ENCODE results near the gene CFAP77. TPM values are rescaled to one million over a fixed set of nuclear protein-coding genes. Genes with fewer than 3 reads are reported as not detected.
A peak's percentile ranks its signal among the peaks of the same experiment; 100 is the strongest.

Gene CFAP77
- total RNA-seq, 4 donors from 2014 or later: not detected

- in situ Hi-C loops (cut with MboI; ENCODE audit: low pct_ligation_motif_present in 1 of 4, low pct_unique_long_range_greater_than_20kb in 1 of 4, low sequenced_read_pairs in 3 of 4): loop anchor here in 2 of 4 donors (5.0 to 10.0 kb wide), 2 partner anchors 60 to 68 kb away; no protein-coding TSS in a partner anchor
- H3K36me3 ChIP-seq: no peaks in the 10 kb centered on the region
- H3K4me1 ChIP-seq: no peaks in the 10 kb centered on the region
- peaks cover 80% of the 10 kb centered on the region for H3K27me3 ChIP-seq
- no peak for TF ChIP-seq POLR2AphosphoS5 (IDR thresholded peaks at IDR 0.05)
- TF ChIP-seq, protein P1, sequence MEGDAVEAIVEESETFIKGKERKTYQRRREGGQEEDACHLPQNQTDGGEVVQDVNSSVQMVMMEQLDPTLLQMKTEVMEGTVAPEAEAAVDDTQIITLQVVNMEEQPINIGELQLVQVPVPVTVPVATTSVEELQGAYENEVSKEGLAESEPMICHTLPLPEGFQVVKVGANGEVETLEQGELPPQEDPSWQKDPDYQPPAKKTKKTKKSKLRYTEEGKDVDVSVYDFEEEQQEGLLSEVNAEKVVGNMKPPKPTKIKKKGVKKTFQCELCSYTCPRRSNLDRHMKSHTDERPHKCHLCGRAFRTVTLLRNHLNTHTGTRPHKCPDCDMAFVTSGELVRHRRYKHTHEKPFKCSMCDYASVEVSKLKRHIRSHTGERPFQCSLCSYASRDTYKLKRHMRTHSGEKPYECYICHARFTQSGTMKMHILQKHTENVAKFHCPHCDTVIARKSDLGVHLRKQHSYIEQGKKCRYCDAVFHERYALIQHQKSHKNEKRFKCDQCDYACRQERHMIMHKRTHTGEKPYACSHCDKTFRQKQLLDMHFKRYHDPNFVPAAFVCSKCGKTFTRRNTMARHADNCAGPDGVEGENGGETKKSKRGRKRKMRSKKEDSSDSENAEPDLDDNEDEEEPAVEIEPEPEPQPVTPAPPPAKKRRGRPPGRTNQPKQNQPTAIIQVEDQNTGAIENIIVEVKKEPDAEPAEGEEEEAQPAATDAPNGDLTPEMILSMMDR (IDR thresholded peaks at IDR 0.05): peak; percentile 65 to 79 (median 74)
- DNase-seq: peak; percentile 73
- no peak overlapping the region for H3K4me3 ChIP-seq
- no peak overlapping the region for H3K27ac ChIP-seq
- WGBS, 2 donors (ENCODE audit: low coverage in 1 of 2): 0 to 14% methylated on average over 8 to 16 of the region's 16 CpGs
- intact Hi-C loops (cut with DNase I; ENCODE audit: low total_unique reads): loop anchor here (2.0 kb wide), 1 partner anchor 68 kb away; no protein-coding TSS in a partner anchor
- H3K9me3 ChIP-seq: no peaks in the 10 kb centered on the region
Measured at GRCh38 chr9:132575005-132575609, 165.1 kb downstream of the CFAP77 start.

GRCh38 chr9:132575811-132576210 lies 165.8 kb downstream of the CFAP77 start:
- Histone ChIP-seq H3K9me3 (no peaks in the 10 kb centered on the region), H3K4me3 (no peak overlapping the region), H3K4me1 (no peaks in the 10 kb centered on the region), H3K36me3 (no peaks in the 10 kb centered on the region), H3K27ac (no peak overlapping the region), H3K27me3 (peaks cover 87% of the 10 kb centered on the region)
- no peak for DNase-seq
- TF ChIP-seq POLR2A (IDR thresholded peaks at IDR 0.05) (no peak), EP300 (IDR thresholded peaks at IDR 0.05; ENCODE audit: low read depth) (no peak), POLR2AphosphoS5 (IDR thresholded peaks at IDR 0.05) (no peak)
- TF ChIP-seq, protein P1 (IDR thresholded peaks at IDR 0.05): no peak
- 81 to 100% methylated on average over 2 to 5 of the region's 5 CpGs for WGBS, 2 donors (ENCODE audit: low coverage in 1 of 2)
- in situ Hi-C loops (cut with MboI; ENCODE audit: low pct_ligation_motif_present in 1 of 4, low pct_unique_long_range_greater_than_20kb in 1 of 4, low sequenced_read_pairs in 3 of 4) (loop anchor here in 2 of 4 donors (5.0 to 10.0 kb wide), 2 partner anchors 61 to 69 kb away; no protein-coding TSS in a partner anchor), intact Hi-C loops (cut with DNase I; ENCODE audit: low total_unique reads) (loop anchor here (2.0 kb wide), 1 partner anchor 69 kb away; no protein-coding TSS in a partner anchor)

GRCh38 chr9:132577119-132577518 lies 167.1 kb downstream of the CFAP77 start:
- Histone ChIP-seq H3K36me3 (no peaks in the 10 kb centered on the region), H3K4me3 (no peak overlapping the region), H3K4me1 (peaks cover 0 to 7% (median 5%) of the 10 kb centered on the region in 4 donors), H3K27me3 (peaks cover 98% of the 10 kb centered on the region), H3K27ac (no peak overlapping the region), H3K9me3 (no peaks in the 10 kb centered on the region)
- intact Hi-C loops (cut with DNase I; ENCODE audit: low total_unique reads): no loop called here
- DNase-seq: no peak
- in situ Hi-C loops (cut with MboI; ENCODE audit: low pct_ligation_motif_present in 1 of 4, low pct_unique_long_range_greater_than_20kb in 1 of 4, low sequenced_read_pairs in 3 of 4): loop anchor here in 2 of 4 donors (5.0 to 10.0 kb wide), 2 partner anchors 62 to 70 kb away; no protein-coding TSS in a partner anchor
- TF ChIP-seq POLR2A (IDR thresholded peaks at IDR 0.05): no peak
- TF ChIP-seq, protein P1 (IDR thresholded peaks at IDR 0.05): no peak
- no peak for TF ChIP-seq EP300 (IDR thresholded peaks at IDR 0.05; ENCODE audit: low read depth)
- no peak for TF ChIP-seq POLR2AphosphoS5 (IDR thresholded peaks at IDR 0.05)

- Histone ChIP-seq H3K4me1 (peaks cover 0 to 11% (median 5%) of the 10 kb centered on the region in 4 donors), H3K4me3 (no peak overlapping the region), H3K9me3 (no peaks in the 10 kb centered on the region), H3K27me3 (peaks cover 98% of the 10 kb centered on the region), H3K27ac (no peak overlapping the region), H3K36me3 (no peaks in the 10 kb centered on the region)
- intact Hi-C loops (cut with DNase I; ENCODE audit: low total_unique reads): no loop called here
- TF ChIP-seq POLR2A (IDR thresholded peaks at IDR 0.05): no peak
- TF ChIP-seq POLR2AphosphoS5 (IDR thresholded peaks at IDR 0.05): no peak
- no peak for TF ChIP-seq EP300 (IDR thresholded peaks at IDR 0.05; ENCODE audit: low read depth)
- in situ Hi-C loops (cut with MboI; ENCODE audit: low pct_ligation_motif_present in 1 of 4, low pct_unique_long_range_greater_than_20kb in 1 of 4, low sequenced_read_pairs in 3 of 4): loop anchor here in 2 of 4 donors (5.0 to 10.0 kb wide), 2 partner anchors 64 to 71 kb away; no protein-coding TSS in a partner anchor
- 40 to 50% methylated on average over 1 to 7 of the region's 7 CpGs for WGBS, 2 donors (ENCODE audit: low coverage in 1 of 2)
- no peak for DNase-seq
Measured at GRCh38 chr9:132578367-132578932, 168.4 kb downstream of the CFAP77 start.

All from transverse colon (tissue), 4 donors.